Fibroblast of pulmonary artery (primary cell): ENCODE measurements around the gene PRSS22.

Experiments used
- DNase-seq: peaks from one replicate; pipeline ENCODE4 v3.0.0-alpha.2; 2010; ENCODE audit warnings: low read depth
- H3K4me3 ChIP-seq: replicated peaks from 2 replicates; pipeline ENCODE4 v1.5.1; 2011; ENCODE audit warnings: low read depth, mild to moderate bottlenecking, control low read depth, low read length, moderate library complexity
- TF ChIP-seq, protein P1 (sequence below): IDR thresholded peaks from 2 replicates; pipeline ENCODE4 v1.5.1; 2011; ENCODE audit warnings: mild to moderate bottlenecking, control low read depth, low read length, inconsistent platforms; ENCODE audit errors: missing control alignments

Gene PRSS22

GRCh38 chr16:2827831-2828520 lies 30.0 kb downstream of the PRSS22 start:
- TF ChIP-seq, protein P1, sequence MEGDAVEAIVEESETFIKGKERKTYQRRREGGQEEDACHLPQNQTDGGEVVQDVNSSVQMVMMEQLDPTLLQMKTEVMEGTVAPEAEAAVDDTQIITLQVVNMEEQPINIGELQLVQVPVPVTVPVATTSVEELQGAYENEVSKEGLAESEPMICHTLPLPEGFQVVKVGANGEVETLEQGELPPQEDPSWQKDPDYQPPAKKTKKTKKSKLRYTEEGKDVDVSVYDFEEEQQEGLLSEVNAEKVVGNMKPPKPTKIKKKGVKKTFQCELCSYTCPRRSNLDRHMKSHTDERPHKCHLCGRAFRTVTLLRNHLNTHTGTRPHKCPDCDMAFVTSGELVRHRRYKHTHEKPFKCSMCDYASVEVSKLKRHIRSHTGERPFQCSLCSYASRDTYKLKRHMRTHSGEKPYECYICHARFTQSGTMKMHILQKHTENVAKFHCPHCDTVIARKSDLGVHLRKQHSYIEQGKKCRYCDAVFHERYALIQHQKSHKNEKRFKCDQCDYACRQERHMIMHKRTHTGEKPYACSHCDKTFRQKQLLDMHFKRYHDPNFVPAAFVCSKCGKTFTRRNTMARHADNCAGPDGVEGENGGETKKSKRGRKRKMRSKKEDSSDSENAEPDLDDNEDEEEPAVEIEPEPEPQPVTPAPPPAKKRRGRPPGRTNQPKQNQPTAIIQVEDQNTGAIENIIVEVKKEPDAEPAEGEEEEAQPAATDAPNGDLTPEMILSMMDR = no peak
- no peak for DNase-seq
- H3K4me3 ChIP-seq = no peak overlapping the region

DNA sequence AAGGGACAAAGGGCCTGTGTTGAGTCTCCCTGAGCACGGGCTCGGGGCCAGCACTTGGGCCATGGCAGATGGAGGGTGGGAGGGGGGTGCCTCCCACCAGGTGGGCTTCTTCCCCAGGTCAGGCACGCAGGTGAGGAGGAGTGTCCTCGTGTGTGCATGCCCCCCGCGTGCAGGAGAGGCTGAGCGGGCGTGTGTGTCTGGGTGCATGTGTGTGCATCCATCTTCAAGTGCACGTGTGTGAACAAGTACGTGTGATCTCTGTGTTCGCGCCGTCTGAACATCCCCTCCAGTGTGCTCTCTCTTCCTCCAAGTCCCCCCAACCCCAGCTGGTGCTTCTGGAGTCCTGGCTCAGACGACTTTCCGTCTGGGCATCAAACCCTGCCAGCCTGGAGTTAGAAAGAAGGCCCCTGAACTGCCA lies 30.6 kb downstream of the PRSS22 start:
- H3K4me3 ChIP-seq = no peak overlapping the region
- no peak for DNase-seq
- TF ChIP-seq, protein P1 = no peak

- DNase-seq = no peak
- TF ChIP-seq, protein P1 = no peak
- H3K4me3 ChIP-seq = no peak overlapping the region
Observed at GRCh38 chr16:2826591-2827373, 31.2 kb downstream of the PRSS22 start.

DNA sequence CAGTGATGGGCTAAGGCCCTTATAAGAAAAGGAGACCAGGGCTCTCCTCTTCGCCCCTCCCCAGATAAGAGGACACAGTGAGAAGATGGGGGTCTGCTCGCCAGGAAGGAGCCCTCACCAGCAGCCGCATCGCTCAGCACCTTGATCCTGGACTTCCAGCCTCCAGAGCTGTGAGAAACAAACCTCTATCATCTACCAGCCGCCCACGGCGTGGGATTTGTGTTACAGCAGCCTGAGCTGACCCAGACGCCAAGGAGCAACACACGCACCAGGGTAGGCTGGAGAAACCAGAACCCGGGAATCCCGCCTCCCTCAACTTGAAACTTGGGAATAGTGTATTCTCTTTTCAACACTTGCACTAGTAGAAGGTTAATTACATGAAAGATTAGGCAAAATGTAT lies 32.1 kb downstream of the PRSS22 start:
- no peak overlapping the region for H3K4me3 ChIP-seq
- TF ChIP-seq, protein P1 = no peak
- DNase-seq = no peak

DNA sequence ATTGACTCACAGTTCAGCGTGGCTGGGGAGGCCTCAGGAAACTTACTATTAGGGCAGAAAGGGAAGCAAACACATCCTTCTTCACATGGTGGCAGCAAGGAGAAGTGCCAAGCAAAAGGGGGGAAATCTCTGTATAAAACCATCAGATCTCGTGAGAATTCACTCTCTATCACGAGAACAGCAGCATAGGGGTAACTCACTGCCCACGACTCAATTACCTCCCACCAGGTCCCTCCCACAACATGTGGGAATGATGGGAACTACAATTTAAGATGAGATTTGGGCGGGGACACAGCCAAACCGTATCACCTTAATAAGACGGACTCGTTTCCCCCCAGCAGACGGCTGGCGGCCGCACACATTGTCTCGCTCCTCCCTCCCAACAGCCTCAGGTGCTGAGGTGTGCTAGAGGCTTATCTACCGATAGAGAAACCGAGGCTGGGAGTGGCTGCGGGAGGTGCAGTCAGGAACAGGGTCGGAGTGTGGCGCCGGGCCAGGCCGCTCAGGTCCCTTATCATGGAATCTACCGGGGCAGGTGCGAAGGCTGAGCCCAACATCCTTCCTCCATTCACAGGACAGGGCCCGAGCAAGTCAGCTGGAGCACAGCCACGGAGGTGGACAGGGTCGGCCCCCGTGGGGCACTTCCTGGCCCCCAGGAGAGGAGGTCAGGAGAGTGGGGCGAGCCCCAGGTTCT lies 32.8 kb downstream of the PRSS22 start:
- H3K4me3 ChIP-seq = no peak overlapping the region
- TF ChIP-seq, protein P1 = no peak
- no peak for DNase-seq

DNA sequence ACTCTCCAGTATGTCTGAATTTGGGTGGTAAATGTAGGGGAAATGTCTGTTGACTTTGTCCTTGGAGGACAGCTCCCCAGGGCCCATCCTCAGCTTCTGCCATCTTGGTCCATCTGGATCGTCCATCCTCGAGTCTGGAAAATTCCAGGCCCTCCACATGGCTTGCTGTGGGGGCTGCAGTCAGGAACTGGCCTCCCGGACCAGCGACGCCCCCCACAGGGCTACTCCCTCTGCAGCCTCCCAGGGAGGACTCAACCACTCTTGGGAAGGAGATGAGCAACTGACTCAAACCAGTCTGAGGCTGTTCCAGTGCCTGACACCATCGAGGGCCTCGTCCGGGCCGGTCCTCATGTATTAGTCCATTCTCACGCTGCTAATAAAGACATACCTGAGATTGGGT lies 33.3 kb downstream of the PRSS22 start:
- no peak overlapping the region for H3K4me3 ChIP-seq
- TF ChIP-seq, protein P1 = no peak

More for the DNA sequence above, 33.3 kb downstream of the PRSS22 start:
- DNase-seq = no peak
